Fibroblast of skin of abdomen (primary cell): ENCODE measurements around the gene DECR2.

Source experiments
- DNase-seq: peaks from one replicate; pipeline ENCODE4 v3.0.0-alpha.2; 2013

The DECR2 gene

DNA sequence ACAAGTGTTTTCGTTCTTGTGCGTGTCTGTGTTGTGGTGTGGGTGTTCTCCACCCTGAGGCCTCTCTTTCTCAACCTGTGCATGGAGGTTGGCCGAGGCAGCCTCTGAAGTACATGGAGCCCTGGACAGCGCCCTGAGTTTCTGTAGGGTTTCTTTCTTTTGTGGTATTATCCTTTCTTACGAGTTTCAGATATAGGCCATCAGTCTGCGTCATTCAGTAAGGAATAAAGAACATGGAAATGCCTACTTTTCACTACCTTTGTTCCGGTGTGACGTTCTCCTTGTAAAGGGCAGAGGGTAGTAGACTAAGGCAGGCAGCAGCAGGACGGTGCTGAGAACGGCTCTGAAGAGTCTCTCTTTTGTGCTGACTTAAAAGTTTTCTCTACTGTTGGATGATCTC is 42.3 kb downstream of the DECR2 start:
- no peak for DNase-seq

DNA sequence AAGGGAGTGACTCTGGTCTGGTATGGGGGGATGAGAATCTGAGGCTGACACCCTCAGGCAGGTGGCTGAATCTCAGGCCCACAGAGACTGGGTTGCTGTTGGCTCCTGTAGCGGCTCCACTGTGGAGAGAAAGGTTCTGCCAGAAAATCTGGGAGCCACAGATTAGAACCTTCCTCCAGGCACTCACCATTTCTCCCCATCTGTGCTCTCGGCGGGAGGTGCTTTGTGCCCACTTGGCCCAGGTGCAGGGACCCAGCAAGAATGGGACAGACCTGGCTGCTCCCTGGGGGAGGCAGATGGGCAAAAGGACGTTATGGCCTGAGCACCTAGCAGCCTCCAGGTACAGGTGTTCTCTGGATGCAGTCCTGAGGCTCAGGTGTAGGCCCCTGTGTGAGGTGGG is 43.9 kb downstream of the DECR2 start:
- no peak for DNase-seq

DNA sequence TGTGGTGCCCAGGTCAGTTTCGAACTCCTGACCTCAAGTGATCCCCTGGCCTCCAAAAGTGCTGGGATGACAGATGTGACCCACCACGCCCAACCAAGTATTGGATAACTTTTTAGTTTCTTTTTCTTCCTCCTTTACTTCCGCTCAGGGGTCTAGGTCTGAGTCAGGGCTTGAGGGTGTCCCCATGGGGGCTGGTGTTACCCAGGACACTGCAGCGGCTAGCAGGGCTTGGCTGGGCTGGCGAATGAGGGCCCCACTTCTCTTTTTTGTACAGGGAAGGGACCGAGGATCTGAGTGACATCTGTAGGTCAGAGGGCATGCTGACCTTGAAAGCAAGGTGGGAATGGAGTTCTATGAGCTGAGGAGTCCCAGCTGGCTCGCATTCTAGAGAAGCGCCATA is 48.7 kb downstream of the DECR2 start:
- no peak for DNase-seq

DNA sequence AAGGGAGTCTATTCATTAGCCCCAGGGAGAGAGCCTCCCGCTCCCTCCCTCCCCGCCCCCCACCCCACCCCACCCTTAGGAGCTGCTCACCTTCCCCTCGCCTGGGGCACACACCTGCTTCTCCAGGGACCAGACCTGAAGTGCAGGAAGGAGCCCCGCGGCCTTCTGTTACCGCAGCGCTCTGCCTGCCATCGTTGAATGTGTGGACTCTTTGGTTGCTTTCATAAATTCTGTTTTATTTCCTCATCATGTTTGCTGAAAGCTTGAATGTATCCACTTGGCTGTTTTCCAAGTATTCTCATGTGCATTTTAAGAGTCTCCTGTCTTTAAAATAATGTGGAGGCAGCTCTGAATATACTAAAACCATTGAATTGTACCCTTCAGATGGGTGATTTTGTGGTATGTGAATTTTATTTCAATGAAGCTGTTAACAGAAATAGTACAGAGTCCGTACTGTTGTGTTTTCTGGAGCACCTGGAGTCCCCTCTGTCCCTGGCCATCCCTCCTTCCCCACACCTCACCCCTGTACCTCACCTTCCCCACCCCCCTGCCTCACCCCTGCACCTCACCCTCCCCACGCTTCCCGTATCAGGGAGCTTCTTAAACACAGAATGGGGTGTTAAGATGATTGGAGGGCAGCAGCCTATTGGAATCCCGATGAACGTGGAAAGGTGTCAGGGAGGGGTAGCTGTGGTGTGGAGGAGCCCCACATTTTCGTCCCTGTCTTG is 49.3 kb downstream of the DECR2 start:
- DNase-seq: no peak

DNA sequence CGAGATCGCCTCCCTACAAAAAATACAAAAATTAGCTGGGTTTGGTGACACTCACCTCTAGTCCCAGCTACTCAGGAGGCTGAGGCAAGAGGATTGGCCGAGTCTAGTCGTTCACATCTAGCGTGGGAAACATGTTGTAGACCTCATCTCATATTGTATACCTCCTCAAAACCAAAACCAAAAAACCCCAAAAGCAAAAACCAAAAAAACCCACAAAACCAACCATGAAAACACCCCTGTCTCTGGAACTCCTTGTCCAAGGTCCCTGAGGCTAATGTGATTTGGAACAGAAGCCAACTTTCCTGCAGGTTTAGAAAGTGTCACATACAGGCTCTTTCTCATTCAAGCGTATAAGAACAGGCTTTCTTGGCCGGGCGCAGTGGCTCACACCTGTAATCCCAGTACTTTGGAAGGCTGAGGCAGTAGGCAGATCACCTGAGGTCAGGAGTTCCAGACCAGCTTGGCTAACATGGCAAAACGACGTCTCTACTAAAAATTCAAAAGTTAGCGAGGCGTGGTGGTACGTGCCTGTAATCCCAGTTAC is 52.8 kb downstream of the DECR2 start:
- no peak for DNase-seq

DNA sequence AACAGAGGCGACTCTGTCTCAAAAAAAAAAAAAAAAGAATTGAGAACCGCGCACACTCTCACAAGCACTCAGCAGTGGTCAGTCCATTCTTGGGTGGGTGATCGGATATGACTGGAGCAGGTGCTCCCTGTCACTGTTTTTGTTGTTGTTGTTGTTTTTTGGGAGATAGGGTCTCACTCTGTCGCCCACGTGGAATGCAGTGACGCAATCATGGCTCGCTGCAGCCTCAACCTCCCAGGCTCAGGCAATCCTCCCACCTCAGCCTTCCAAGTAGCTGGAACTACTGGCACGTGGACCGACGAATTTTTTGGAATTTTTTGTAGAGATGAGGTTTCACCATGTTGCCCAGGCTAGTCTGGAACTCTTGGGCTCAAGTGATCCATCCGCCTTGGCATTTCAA is 53.8 kb downstream of the DECR2 start:
- DNase-seq: no peak

DNA sequence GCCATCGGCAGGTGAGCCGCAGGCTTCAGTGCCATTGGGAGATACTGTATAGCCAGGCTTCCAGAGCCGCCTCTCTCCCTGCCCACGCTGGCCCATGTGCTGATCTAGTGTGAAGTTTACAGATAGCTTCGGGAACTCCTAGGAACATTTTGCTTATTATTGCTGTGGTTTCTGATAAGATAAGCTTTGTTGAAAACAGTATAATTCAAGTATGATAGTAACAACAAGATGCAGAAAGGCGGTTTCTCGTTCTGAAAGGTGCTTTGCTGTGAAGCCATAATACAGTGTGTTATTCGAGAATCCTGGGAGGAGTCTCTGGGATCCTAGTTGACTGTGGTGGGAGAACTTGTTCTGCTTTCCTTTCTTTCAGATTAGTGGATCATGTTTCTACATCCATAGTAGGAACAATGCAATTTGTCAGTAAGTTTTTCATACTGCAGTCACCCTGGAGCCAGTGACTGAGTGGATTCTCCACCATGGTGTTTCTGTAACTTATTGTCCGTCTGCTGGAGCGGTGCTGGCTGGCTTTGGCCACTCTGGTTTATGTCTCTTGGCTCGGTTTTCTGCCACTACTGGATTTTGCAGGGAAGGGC is 55.3 kb downstream of the DECR2 start:
- peak; percentile 8 for DNase-seq

DNA sequence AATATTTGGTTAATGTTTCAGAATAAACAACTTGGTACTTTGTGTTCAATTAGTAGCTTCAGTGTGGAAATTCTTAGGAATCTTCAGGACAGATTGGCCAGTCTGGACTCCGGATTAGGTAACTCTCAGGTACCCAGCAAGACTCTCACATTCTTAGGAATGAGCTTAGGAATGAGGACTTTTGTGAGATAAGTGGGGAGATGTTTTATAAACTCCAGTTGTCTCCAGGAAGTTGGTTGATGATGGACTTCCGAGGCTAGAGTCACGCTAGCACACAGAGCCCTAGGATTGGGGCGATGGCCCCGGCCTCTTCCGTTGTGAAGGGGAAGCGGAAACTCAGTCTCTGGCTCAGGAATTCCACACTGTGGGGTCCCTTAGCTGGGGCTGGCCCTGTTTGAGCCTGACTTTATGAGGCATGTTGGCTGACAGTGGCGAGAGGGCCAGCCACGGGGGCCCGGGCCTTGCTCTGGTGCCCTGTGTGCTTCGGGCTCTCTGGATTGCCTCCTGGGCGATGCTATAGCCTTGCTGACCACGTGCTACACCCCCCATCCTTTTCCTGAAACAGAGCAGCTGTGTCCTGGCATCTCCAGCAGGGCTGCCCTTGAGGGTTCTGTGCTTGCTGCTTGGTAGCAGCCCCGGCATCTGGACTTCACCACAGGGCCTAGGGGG is 56.2 kb downstream of the DECR2 start:
- no peak for DNase-seq

DNA sequence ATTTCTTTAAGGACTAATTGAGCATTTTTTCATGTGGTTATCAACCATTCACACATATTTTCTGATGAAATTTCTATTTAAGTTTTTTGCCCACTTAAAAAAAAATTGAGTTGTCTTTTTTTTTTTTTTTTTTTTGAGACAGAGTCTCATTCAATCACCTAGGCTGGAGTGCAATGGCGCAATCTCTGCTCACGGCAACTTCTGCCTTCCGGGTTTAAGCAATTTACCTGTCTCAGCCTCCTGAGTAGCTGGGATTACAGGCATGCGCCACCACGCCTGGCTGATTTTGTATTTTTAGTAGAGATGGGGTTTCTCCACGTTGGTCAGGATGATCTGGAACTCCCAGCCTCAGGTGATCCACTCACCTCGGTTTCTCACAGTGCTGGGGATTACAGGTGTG is 58.1 kb downstream of the DECR2 start:
- DNase-seq: no peak

DNA sequence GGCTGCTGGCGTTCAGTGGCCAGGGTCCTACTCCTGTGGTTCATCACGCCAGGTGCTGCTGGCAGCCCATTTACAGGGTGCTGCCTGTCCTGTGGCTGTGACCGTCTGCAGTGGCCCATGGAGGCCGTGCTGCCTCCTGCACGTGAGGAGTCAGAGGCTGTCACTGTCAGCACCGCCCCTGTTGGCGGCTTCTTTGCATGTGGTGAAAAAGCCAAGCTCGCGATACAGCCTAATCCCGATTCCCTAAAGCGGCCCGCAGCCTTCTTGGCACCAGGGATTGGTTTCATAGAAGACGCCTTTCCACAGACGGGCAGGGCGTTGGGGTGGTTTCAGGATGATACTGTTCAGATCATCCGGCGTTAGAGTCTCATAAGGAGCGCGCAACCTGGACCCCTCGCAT is 59.1 kb downstream of the DECR2 start:
- no peak for DNase-seq
